ENCODE results near the gene TADA3.

The TADA3 gene

DNA sequence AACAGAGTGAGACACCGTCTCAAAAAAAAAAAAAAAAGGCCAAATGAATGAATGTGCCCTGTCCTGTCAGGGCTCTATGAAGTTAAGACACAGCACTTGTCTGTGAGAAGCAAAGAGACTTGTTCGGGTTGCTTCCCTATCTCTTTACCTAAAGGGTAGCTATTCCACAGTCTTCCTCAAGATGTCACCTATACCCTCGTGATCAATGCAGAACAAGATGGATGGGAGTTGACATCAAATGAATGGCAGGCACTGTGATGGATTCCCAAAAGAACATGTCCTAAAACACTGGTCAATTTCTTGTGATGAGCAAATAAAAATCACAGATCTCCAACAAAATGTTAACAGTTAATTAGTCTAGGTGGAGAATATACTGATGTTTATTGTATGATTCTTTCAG, 9.5 kb downstream of the TADA3 start:
- no peak for TF ChIP-seq CTCF (IDR thresholded peaks at IDR 0.05; ENCODE audit: low read depth, low read length)
- no peak for DNase-seq (ENCODE audit: extremely low read depth, low read depth)

DNA sequence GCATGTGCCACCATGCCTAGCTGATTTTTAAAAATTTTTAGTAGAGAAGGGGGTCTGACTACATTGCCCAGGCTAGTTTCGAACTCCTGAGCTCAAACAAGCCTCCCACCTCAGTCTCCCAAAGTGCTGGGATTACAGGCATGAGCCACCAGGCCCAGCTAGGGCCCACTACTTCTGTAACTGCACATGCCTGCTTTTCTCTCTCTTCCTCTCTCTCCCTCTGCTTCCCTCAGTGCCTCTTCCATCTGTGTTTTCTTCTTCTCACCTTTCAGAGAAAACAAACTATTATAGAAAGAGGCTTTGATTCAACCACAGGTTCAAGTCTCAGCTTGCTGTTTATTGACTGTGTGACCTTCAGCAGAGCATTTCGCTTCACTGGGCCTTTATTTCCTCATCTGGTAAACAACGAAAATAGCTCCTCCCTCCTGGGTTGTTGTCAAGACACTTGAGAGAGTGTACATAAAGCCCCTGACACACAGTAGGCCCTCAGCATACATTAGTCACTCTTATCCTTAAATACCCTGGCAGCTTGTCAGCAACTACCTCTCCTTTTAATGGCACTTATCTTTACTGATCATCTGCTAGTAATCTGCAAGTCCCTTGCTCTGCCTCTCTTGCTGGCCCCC, 10.2 kb downstream of the TADA3 start:
- TF ChIP-seq CTCF (IDR thresholded peaks at IDR 0.05; ENCODE audit: low read depth, low read length): no peak
- DNase-seq (ENCODE audit: extremely low read depth, low read depth): no peak

DNA sequence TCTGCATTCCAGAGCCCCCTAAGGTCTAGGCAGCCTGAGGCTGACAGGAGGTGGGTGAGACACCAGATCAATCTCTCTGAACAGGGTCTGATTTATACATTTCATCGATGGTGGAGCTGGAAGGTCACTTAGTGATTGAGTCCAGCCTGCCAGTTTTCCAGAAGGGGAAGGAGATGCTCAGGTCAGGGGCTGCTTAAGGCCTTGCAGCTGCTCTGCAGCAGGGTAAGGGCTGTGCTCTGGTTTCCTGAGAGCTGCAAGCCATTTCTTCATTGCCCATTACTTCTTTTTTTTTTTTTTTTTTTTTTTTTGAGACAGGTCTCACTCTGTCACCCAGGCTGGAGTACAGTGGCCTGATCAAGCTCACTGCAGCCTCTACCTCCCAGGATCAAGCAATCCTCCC, 10.7 kb downstream of the TADA3 start:
- no peak for DNase-seq (ENCODE audit: extremely low read depth, low read depth)
- TF ChIP-seq CTCF (IDR thresholded peaks at IDR 0.05; ENCODE audit: low read depth, low read length): no peak

GRCh38 chr3:9780910-9781309, 11.4 kb downstream of the TADA3 start:
- TF ChIP-seq CTCF (IDR thresholded peaks at IDR 0.05; ENCODE audit: low read depth, low read length): no peak
- DNase-seq (ENCODE audit: extremely low read depth, low read depth): no peak

- no peak for DNase-seq (ENCODE audit: extremely low read depth, low read depth)
- TF ChIP-seq CTCF (IDR thresholded peaks at IDR 0.05; ENCODE audit: low read depth, low read length): no peak
Observed at GRCh38 chr3:9780458-9780812, 11.8 kb downstream of the TADA3 start.

DNA sequence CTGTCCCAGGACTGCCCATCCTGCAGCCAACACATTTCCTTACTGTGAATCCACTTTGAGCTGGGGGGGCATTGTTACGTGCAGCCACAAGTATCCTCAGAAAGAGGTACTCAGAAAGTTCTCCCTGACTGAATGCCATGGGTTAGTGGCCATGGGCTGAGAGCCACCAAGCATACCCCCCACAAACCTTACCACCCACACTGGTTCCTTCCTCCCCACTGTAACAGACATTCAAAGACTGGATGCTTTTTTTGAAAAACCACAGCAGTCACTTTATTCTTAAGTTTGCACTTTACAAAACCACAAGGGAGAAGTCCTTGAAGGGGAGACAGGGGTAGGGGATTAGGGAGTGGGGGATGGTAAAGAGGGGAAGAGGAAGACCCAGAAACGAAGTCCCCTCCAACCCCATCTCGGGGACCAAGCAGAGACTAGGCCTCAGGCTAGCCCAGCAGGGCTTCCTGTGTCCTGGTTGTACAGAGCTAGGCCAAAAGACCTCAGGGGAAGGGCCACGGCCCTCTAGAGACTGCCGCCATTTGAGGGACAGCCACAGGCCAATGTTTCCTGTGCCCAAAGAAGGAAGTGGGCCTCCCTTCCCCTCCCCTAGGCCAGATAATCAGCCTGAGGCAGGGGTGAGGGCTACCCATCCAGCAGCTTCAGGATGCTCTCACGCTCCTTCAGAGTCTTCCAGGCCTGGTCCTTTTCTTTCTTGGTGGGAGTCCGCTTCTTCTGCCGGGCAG, 12.4 kb downstream of the TADA3 start:
- no peak for DNase-seq (ENCODE audit: extremely low read depth, low read depth)
- TF ChIP-seq CTCF (IDR thresholded peaks at IDR 0.05; ENCODE audit: low read depth, low read length): no peak

- no peak for DNase-seq (ENCODE audit: extremely low read depth, low read depth)
Observed at GRCh38 chr3:9779075-9779593, 13.1 kb downstream of the TADA3 start.

More at GRCh38 chr3:9779075-9779593, 13.1 kb downstream of the TADA3 start:
- TF ChIP-seq CTCF (IDR thresholded peaks at IDR 0.05; ENCODE audit: low read depth, low read length): no peak

Data from AG09319 (cell line).